D341Med (cell line): ENCODE data around the gene PGAP1.
"Not testable (repeated sequence)": the region's sequence is repeated elsewhere in the genome, so short reads cannot be mapped to it uniquely, and the experiment has no call there.

Source experiments
- DNase-seq: peaks from one replicate; pipeline ENCODE4 v3.0.0; 2012; ENCODE audit warnings: low spot score

Gene PGAP1

DNA sequence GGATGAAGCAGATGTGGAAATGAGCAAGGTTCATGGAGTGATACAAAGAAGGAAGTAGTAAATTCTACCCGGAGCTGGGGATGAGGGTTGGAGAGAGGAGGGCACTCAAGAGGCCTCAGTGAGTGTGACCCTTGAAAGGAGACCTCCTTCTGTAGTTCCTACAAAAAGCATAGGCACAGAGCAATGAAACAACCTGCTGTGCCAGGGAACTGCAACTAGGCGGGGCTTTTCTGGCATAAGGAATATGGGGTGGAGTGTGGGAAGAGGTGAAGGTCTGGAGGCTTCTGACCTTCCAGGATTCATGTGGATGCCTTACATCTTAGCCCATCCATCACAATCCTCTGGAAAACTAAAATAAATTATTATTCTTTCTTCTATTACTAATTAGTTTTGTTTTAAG, 25.5 kb upstream of the PGAP1 start:
- no peak for DNase-seq

DNA sequence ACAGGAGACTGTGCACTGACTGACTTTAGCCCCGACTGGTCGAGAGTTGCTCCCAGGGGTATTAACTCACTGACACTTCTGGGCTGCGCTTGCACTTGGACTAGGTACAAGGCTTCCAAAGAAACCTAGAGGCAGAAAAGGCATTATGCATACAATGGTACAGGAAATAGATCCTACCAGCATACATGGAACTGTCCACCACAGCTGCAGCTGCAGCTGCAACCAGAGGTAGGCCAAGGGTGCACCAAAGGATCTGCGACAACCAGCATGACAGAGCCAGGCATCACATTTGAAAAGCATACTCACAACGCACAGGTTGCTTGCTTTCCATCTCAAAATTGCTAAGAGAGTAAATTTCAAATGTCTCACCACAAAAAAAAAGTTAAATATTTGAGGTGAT, 22.6 kb upstream of the PGAP1 start:
- DNase-seq: no peak

DNA sequence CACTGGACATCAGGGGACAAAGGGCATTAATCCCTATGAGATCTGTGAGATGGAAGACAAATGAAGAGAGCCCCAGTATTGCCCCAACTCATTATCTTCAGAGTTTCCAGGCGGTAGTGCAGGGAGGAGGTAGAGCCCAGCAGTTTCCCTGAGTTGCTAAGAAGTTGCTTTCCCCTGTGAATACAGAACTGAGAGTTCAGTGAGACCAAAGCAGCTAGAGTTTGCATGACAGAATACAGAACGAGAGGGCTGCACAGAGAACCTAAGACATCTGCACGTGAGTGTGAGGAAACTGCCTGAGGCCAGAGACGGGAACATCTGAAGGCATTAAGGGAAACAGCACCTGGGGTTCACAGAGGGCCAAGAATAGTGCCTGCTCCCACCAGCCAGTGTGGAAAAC, 18.1 kb upstream of the PGAP1 start:
- DNase-seq: no peak

DNA sequence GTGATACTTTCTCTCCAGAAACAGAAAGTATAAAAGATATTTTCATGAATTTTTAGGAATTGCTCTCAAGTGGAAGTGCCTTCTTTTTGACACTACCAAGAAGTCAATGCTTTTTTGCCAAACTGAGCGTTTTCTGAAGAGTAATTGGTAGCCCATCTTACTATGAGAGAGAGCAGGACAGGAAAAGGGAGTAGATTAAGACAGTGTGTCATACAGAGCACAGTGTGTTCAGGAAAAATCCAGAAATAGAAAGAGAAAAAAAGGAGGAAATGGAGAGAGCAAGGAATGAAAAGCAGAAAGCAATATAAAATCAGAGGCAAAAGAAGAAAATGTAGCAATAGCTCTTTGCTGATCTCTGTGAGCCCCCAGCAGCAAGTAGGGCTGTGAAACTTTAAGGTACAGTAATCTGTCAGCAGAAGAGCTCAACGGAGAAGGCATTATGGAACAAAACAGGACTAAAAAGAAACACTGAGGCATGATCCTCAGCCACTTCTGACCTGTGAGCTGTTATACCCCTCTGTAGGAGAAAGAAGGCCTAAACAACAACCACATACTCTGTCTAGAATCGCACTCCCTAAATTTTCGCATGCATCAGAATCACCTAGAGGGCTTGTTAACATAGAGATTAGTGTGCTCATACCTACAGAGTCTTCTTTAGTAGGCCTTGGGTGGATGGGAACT, 15.0 kb upstream of the PGAP1 start:
- no peak for DNase-seq

DNA sequence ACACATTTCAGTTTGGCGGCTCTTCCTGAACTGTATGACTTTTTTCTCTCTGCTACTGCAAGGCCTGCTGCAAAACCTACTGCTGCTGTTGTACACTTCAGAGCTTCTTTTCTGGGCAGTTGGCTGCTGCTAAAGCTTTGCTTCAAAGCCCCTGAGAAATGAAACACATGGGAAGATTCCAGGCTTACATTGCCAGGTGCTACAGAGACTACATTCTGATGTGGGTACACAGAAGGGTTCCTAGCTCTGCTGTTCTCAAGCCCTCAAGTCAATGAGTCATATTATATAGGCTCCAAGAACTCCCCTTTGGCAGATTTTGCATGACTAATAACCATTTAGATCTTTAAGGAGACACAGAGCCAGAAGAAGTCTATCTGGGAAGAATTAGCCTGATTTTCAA, 12.9 kb upstream of the PGAP1 start:
- no peak for DNase-seq

DNA sequence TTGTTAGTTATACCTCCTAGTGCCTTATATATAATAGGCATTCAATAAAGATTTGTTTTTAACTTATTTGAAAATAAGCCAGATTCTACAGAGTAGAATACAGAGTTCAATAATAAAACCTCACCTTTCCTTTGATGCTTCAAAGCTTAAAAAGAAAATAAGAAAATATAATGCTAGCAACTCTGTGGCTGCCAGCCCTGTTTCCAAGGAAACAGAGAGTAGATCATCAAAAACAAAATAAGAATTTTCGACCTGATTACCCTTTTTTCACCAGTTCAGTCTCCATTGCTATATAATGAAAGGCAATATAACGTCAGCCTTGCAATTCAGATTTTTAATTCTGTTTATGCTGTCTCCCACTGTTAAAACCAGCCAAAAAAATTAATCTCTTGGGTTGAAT, 8.9 kb upstream of the PGAP1 start:
- DNase-seq: no peak

DNA sequence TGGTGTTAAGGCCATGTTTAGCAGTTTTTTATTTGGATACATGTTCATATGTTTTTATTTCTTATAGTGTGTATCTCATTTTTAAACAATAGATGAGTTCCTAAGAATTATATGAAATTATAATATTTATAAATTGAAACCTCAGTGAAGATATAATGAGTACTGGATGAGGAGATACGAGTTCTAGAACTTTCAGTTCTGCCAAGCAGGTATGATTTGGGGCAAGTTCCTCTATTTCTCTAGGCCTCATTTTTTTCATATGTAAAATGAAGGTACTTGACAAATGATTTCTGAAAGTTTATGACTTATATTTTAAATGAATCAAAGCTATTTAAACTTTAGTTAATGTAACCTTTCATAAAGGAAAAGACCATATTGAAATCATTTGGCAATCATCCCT, 8.2 kb upstream of the PGAP1 start:
- no peak for DNase-seq

DNA sequence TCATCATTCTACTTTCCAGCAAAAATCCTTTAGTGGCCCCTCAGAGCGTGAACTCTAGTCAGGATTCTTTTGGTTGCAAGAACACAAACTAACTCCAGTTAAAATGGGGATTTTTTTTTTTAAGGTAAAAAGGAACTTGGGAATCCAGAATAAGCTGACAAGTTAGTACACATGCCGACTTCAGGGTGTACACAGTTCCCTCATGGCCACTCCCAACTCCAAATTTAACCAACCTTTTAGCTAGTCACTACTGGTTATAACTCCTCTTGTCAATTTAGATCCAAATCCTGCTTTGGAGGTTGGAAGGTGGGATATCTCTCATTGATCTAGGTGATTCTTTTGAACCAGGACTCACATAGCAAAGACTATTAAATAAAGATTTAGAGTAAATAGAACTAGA, 5.0 kb upstream of the PGAP1 start:
- DNase-seq: no peak

DNA sequence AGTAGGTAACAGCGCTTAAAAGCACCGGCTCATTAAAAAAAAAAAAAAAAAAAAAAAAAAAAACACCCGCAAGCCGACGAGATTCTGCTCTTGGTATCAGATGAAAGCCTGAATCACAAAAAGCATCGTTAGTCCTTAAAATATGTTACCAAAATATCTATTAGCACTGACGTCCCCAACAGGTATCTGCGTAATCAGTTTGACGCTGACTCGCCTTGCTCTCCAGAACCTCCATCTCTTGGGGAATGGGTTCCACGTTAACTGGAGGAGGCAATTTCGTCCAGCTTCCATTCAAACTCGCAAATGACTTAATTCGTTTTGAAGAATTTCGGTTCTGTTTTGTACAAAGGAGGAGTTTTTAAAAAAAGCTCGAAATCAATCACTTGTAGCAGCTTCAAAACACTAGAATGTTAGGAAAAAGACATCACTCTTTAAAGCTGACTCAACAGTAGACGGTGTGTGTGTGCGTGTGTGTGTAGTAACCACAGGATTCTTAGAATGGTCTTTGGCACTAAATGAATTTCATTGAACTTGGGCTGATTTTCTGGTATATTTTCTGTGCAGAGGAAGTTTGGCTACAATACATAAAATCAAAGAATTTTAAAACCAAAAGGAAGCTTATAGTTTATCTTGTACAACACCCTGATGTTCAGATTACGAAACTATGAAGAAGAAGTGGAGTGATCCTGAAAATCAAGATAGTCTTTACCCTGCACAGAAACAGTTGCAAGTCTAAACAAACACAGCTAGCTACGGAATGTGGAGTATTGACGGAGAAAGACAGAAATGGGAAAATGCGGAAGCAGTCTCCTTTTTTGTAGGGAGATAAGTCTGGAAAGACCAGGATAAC, 1.1 kb upstream of the PGAP1 start:
- no peak for DNase-seq

DNA sequence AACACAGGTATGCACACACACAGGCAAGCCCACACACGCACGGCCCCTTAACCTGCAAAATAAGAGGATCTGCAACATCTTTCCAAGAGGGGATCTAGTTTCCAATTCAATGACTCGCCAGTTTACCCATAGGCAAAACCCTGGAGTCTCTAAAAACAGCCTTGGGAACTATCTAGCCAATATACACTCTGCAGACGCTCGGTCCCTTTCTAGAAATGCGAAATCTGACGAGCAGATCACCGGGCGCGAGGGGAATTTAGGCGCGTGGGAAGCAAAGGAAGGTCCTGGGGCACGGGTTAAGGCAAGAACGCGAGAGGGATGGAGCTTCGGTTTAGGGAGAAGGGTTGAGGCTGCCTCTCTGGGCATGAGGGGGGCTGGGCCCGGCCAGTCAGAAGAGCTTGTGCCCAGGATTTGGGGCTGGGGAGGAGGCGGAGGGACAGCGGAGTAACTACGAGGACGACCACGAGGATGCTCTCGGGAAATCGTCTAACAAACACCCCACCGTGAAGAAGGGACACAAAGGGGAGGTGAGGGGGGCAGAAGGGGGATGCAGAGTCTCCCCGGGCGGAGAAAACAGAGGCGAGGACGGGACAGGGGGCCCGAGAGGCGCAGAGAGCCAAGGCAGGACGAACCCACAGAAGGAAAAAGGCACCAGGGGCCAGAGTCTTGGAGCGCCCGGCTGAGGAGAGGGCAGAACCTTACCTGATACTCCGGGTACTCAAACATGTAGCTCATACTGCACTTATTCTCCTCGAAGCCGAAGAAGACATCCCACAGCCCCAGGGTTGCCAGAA, 542 bp downstream of the PGAP1 start:
- DNase-seq: peak; percentile 65

DNA sequence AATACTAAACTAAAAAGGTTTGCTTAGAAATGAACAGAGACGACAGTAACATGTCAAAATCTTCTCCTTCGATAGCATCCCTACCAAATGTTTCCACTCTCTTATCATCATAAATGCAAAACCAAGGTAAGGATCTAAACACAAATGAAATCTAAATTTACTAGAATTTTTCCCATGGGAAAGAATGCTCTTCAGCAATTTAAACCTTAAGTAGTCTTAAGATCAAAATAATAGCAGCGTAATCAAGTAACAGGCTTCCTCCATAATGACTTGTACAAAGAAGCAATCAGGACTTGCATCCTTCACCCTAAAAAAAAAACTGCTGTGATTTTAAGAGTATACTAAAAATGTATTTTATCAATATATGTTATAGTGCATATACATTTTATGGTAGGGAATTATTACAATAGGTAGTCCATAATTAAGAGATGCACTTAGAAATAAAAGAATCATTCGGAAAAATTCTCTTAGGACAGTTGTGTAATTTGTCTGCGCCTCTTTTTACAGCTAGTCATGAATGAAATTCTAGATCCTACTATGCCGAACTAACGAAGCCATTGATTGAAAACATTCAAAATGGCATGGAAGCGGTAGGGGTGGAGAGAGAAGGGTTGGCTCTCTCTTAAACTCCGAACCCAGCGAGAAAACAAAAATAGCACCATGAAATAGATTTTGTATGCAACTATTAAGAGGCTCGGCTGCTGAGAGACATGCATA, 1.3 kb downstream of the PGAP1 start:
- DNase-seq: peak; percentile 17

DNA sequence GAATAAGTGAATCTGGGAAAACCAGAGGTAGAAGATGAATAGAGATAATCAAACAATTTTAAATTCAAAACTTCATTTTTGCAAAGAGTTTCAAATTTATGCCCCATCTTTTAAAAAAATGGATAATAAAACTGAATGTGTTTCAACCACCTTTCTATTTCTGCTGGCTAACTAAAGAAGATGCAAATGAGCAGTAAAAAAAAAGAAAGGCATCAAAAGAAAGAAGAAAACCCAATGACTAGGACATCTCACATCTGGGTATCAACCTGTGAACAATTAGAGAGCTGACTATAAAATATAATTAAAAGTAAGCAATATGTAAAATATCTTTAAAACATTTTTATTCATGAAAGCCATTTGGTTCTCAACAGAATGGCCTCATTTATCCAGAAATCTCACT, 2.5 kb downstream of the PGAP1 start:
- DNase-seq: no peak

DNA sequence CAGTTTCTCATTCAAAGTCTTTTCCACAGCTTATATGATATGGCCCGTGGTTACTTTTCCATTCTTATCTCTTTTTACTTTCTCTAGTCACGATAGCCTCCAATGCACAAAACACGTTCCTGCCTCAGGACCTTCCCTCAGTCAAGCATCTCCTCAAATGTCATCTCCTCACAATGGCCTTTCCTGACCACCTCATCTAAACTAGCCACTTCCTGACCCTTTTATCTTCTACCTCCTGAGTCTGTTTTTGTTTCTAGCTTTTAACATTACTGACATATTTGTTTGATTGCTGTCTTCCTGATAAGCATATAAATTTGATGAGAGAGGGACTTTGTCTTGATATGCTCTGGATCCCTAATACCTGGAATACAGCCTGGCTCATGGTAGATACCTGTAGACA, 7.6 kb downstream of the PGAP1 start:
- no peak for DNase-seq

DNA sequence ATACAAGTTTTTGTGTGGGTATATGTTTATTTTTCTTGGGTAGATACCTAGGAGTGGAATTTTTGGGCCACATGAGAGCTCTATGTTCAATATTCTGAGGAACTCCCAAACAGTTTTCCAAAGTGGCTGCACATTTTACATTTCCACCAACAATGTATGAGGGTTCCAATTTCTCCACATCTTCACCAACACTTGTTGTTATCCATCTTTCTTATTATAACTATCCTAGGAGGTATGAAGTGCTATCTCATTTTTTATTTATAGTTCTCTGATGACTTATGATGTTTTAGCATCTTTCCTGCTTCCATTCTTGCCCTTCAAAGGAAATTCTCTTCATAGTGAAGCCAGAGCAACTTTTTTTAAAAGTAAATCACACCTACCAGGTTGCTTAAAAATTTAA, 8.7 kb downstream of the PGAP1 start:
- DNase-seq: no peak

DNA sequence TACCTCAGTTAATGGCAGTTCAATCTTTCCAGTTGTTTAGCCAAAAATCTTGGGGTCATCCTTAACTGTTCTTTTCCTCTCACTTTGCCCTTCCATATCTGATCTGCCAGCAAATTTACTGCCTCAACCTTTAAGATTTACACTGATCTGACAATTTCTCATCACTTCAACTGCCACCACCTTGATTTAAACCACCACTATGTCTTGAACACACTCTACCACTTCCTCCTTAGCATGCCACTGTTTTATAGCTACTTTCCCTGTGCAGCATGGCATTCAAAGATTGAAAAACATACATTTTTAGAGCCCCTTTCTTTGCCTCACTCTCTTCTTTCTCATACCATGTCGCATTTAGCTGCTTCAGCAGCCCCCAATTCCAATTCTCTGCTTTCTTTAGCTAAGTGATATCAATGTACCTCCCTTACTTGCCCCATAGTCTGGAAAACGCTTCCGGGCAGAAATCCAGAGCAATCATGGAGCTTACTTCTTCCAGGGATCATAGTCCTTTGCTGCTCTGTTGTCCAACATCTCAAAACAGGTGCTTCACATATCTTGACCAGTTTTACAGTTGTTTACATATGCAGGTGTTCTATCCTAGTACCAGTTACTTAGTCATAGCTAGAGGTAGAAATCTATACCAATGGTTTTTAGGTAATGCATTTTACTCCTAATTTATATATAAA, 10.9 kb downstream of the PGAP1 start:
- no peak for DNase-seq

DNA sequence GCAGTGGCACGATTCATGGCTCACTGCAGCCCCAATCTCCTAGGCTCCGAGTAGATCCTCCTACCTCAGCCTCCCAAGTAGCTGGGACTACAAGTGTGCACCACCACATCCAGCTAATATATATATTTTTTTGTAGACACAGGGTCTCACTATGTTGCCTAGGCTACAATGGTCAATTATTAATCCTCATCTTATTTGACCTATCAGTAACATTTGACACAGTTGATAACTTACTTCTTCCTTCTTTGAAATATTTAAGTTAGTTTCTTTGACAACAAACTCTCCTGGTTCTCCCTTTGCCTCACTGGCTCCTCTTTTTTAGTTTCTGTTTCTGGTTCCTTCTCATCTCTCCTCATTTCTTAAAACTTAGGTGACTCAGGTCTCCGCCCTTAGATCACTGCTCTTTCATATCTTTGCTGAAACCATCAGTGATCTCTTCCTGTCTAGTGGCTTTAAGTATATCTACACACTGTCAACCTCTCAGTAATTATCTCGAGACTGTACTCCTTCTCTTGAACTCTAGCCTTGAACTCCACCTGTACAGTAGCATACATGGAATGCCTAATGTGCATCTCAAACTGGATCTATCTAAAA, 11.5 kb downstream of the PGAP1 start:
- DNase-seq: no peak

DNA sequence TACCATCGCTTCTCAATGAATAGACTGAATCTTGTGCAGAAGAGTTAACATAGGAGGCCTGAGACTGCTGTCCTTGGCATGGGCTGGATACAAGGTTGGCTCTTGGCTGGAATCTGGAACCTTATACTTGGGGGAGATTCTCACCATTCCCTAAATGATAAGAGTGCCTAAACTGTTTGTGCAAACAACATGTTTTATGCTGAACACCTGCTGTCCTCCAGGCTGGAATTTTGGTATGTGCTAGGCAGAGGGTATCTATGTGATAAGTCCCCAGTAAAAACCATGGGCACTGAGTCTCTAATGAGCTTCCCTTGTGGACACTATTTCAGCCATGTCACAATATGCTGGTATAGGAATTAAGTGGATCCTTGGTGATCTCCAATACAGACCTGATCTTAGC, 12.8 kb downstream of the PGAP1 start:
- DNase-seq: no peak

DNA sequence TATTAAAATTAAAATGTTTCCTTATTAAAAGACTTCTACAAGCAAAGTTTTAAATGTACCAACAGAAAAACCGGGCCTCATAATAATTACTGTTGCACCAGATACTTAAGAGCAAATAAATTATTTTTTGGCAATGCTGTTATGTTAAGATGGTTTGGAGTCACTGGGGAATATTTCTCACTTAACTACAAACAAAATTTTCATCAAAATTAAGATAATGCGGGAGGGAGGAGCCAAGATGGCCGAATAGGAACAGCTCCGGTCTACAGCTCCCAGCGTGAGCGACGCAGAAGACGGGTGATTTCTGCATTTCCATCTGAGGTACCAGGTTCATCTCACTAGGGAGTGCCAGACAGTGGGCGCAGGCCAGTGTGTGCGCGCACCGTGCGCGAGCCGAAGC, 21.1 kb downstream of the PGAP1 start:
- DNase-seq: not testable (repeated sequence)

DNA sequence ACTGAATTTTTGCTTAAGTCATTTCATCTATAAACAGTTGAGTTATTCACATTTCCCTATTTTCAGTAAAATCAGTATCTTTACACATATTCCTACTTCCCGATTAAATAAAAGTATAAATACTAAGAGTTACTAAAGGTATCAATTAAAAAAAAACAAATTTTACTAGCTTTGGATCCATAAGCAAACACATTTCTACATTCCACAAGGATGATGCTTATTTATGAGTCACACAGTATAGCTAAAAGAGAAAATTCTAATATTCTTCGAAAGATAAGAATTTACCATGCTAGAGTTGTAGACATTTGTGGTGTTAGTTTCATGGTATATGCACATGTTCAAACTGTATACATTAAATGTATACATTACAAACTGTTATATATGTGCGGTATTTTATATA, 23.7 kb downstream of the PGAP1 start:
- DNase-seq: no peak

DNA sequence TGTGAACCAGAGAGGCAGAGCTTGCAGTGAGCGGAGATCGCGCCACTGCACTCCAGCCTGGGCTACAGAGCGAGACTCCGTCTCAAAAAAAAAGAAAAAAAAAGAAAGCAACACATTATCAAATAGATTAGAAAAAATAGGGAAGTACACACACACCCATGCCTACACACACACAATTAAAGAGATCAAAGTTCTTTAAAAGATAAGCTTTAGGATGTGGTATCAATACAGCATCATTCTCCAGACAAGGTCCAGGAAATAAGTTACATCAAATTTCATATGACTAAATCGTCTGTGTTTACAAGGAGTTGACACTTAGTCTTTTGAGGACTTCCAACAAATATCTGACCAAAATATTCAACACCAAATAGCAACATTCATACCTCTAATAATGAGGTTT, 25.7 kb downstream of the PGAP1 start:
- DNase-seq: no peak

DNA sequence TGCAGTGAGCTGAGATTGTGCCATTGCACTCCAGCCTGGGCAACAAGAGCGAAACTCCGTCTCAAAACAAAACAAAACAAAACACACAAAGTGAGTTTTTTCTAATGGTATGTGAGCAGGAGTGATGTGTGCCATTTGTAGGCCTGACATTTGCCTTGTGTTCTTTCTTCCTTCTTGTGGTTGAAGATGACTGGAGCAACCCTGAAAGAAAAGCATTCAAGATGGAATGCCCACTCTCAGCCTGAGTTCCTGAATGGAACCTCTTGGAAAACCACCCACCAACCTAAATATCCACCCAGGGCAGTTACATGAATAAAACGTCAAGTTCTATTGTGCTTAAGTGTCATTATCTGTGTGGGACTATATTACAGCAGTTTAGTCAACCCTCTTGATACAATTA, 26.5 kb downstream of the PGAP1 start:
- no peak for DNase-seq
